HepG2 (cell line): ENCODE results near the gene WWC1. TPM values are rescaled to one million over a fixed set of nuclear protein-coding genes. Genes with fewer than 3 reads are reported as not detected.

Experiments
- ATAC-seq: fragments of 200-7000 bp; cut with Tn5 transposase; 3 replicates; pipeline ENCODE4 v1.9.1; 2020; ENCODE audit warnings: mild to moderate bottlenecking, moderate library complexity
- BruUV-seq: library from RNA; stranded (reverse); fragments of 400-500 nt; replicated peaks from 2 replicates; lab custom pipeline; 2021; lab: Mats Ljungman, UMichigan
- CTCF ChIA-PET: fragments of 300-600 bp; formaldehyde crosslinking; extraction: SDS; loops from one replicate; lab custom pipeline; 2021; ENCODE audit warnings: low total read pairs, inconsistent platforms, low intra/inter-chr PET ratio; lab: Yijun Ruan, JAX
- POLR2A ChIA-PET: fragments of 350-600 bp; sonication (Branson Sonifier 250); formaldehyde crosslinking; loops from one replicate; lab custom pipeline; 2020; ENCODE audit warnings: antibody characterized with exemption, inconsistent platforms; lab: Yijun Ruan, JAX
- DNase-seq: peaks from one replicate; pipeline ENCODE4 v3.0.0-alpha.2; 2015; ENCODE audit warnings: low spot score
- FAIRE-seq: peaks from 3 replicates; lab custom pipeline; 2011; peaks lifted over from hg19 to GRCh38; lab: Jason Lieb, UNC
- H2AFZ ChIP-seq: one replicate; pipeline ENCODE4 v1.6.1; 2011; ENCODE audit warnings: low read length, inconsistent platforms
- H3K27ac ChIP-seq: fragments of 300-600 bp; 3 replicates; pipeline ENCODE4 v1.8.0; 2011; ENCODE audit warnings: mixed run types, mild to moderate bottlenecking, mixed read lengths, low read length, inconsistent platforms; ENCODE audit not compliant: insufficient read depth; ENCODE audit errors: extremely low read length
- H3K27me3 ChIP-seq, 2 experiments: fragments of 200-600 bp in 1 of 2; 2 replicates in 1 of 2; 3 replicates in 1 of 2; pipeline versions ENCODE4 v1.6.0 to v1.8.0; 2011; ENCODE audit warnings: low read length in 2 of 2, mild to moderate bottlenecking in 2 of 2, moderate library complexity in 2 of 2, inconsistent platforms in 1 of 2; ENCODE audit not compliant: insufficient read depth in 2 of 2, control insufficient read depth in 1 of 2
- H3K36me3 ChIP-seq, 2 experiments: fragments of 200-600 bp in 1 of 2; replicated peaks in 1 of 2; 2 replicates in 1 of 2; 3 replicates in 1 of 2; pipeline versions ENCODE4 v1.5.1 to v1.8.0; 2011; ENCODE audit warnings: low read length in 2 of 2, inconsistent platforms in 1 of 2; ENCODE audit not compliant: insufficient read depth in 2 of 2, control insufficient read depth in 1 of 2
- H3K4me1 ChIP-seq: 2 replicates; pipeline ENCODE4 v1.5.1; 2012; ENCODE audit warnings: low read length, inconsistent platforms; ENCODE audit not compliant: insufficient read depth
- H3K4me2 ChIP-seq: 2 replicates; pipeline ENCODE4 v1.6.0; 2011; ENCODE audit warnings: low read depth, low read length, inconsistent platforms
- H3K4me3 ChIP-seq, 3 experiments: fragments of 200-600 bp in 1 of 3; sonication (generic), shearing (Covaris generic) in 1 of 3; replicated peaks in 1 of 3; 2 replicates each; pipeline ENCODE4 v1.5.1; 2011 to 2016; ENCODE audit warnings: low read length in 3 of 3, inconsistent platforms in 2 of 3, low read depth in 2 of 3, mild to moderate bottlenecking in 2 of 3, control low read depth in 1 of 3, mixed read lengths in 1 of 3; ENCODE audit not compliant: insufficient read depth in 1 of 3
- H3K79me2 ChIP-seq: one replicate; pipeline ENCODE4 v1.6.1; 2011; ENCODE audit warnings: low read length, inconsistent platforms; ENCODE audit not compliant: insufficient read depth
- H3K9ac ChIP-seq: 2 replicates; pipeline ENCODE4 v1.6.0; 2011; ENCODE audit warnings: mild to moderate bottlenecking, low read depth, low read length, inconsistent platforms; ENCODE audit not compliant: insufficient read depth
- H3K9me3 ChIP-seq: 2 replicates; pipeline ENCODE4 v1.5.1; 2012; ENCODE audit warnings: mild to moderate bottlenecking, low read length
- H4K20me1 ChIP-seq: 2 replicates; pipeline ENCODE4 v1.6.0; 2011; ENCODE audit warnings: inconsistent platforms, mild to moderate bottlenecking, low read length, moderate library complexity; ENCODE audit not compliant: insufficient read depth
- GATA4 ChIP-seq: sonication (generic); IDR thresholded peaks from 2 replicates; pipeline ENCODE4 v1.6.1; 2016; ENCODE audit warnings: antibody characterized with exemption, low read depth, borderline replicate concordance
- HHEX ChIP-seq: IDR thresholded peaks from 2 replicates; pipeline ENCODE4 v1.6.1; 2016; ENCODE audit warnings: control low read depth
- HNF4A ChIP-seq: sonication (generic); formaldehyde crosslinking; IDR thresholded peaks from 2 replicates; pipeline ENCODE4 v1.4.0; 2020; ENCODE audit warnings: missing genetic modification reagents
- HOXA5 ChIP-seq: sonication (generic); formaldehyde crosslinking; IDR thresholded peaks from 2 replicates; pipeline ENCODE4 v1.4.0; 2020; ENCODE audit warnings: missing genetic modification reagents
- MED1 ChIP-seq: sonication (generic); formaldehyde crosslinking; IDR thresholded peaks from 2 replicates; pipeline ENCODE4 v1.4.0; 2020; ENCODE audit warnings: missing genetic modification reagents
- MEIS2 ChIP-seq: sonication (generic); formaldehyde crosslinking; IDR thresholded peaks from 2 replicates; pipeline ENCODE4 v1.9.0; 2021; ENCODE audit warnings: mild to moderate bottlenecking, missing genetic modification reagents
- NR2C2 ChIP-seq: sonication (generic); formaldehyde crosslinking; IDR thresholded peaks from 2 replicates; pipeline ENCODE4 v1.4.0; 2020; ENCODE audit warnings: missing genetic modification reagents, mild to moderate bottlenecking, moderate library complexity, borderline replicate concordance
- RFXAP ChIP-seq: sonication (generic); formaldehyde crosslinking; IDR thresholded peaks from 2 replicates; pipeline ENCODE4 v1.4.0; 2020; ENCODE audit warnings: missing genetic modification reagents, borderline replicate concordance
- ZFX ChIP-seq: sonication (generic); formaldehyde crosslinking; IDR thresholded peaks from 2 replicates; pipeline ENCODE4 v1.4.0; 2020; ENCODE audit warnings: mild to moderate bottlenecking, low read depth, missing genetic modification reagents, moderate library complexity
- ZNF790 ChIP-seq: sonication (generic); formaldehyde crosslinking; IDR thresholded peaks from 2 replicates; pipeline ENCODE4 v1.8.0; 2022; ENCODE audit warnings: missing genetic modification reagents, mild to moderate bottlenecking, borderline replicate concordance
- ZNF850 ChIP-seq: sonication (generic); formaldehyde crosslinking; conservative IDR thresholded peaks from 2 replicates; pipeline ENCODE4 v1.9.0; 2021; ENCODE audit warnings: mild to moderate bottlenecking, missing genetic modification reagents
- ZNF883 ChIP-seq: sonication (generic); formaldehyde crosslinking; IDR thresholded peaks from 2 replicates; pipeline ENCODE4 v1.5.1; 2020; ENCODE audit warnings: mild to moderate bottlenecking, missing genetic modification reagents; ENCODE audit errors: not compliant biosample characterization
- WGBS: methylation state at CpG from one replicate; pipeline ENCODE4 v1.1.6; 2017; ENCODE audit warnings: low lambda C conversion rate; 5-methylcytosine and 5-hydroxymethylcytosine counted together
- in situ Hi-C: cut with HindIII; loops from 2 replicates; pipeline ENCODE4 v1.10.0; 2017; ENCODE audit warnings: low pct_unique_long_range_greater_than_20kb; ENCODE audit not compliant: extremely low pct_ligation_motif_present
- intact Hi-C: fragments of 100-400 bp; cut with micrococcal nuclease; formaldehyde crosslinking; loops from one replicate; pipeline ENCODE4 v1.10.0; 2022; ENCODE audit not compliant: unreplicated experiment
- polyA plus RNA-seq, 8 experiments: library from polyadenylated mRNA; depleted of rRNA in 3 of 8; stranded (reverse) in 7 of 8; unstranded in 1 of 8; fragments of >200 nt; fragmentation: Illumina TruSeq in 4 of 8; extraction: Trizol in 4 of 8; gene quantifications; 2 replicates each; pipeline versions ENCODE4 v1.2.1 to v1.2.3, GENCODE V29; 2011 to 2016; ENCODE audit warnings: low read depth in 4 of 8, missing spikeins in 1 of 8, mixed read lengths in 1 of 8; ENCODE audit not compliant: insufficient read depth in 1 of 8
- total RNA-seq, 5 experiments: library from RNA; depleted of rRNA; stranded (reverse); fragments of >200 nt; fragmentation: Illumina TruSeq; extraction: Trizol; gene quantifications; 2 replicates each; pipeline ENCODE4 v1.2.3, GENCODE V29; 2016; ENCODE audit warnings: low read depth in 1 of 5
- TF ChIP-seq, protein P1 (sequence below): sonication (generic); formaldehyde crosslinking; IDR thresholded peaks from 2 replicates; pipeline ENCODE4 v1.5.1; 2020; ENCODE audit warnings: missing genetic modification reagents, mild to moderate bottlenecking, borderline replicate concordance
- TF ChIP-seq, protein P2 (sequence below): sonication (generic); formaldehyde crosslinking; IDR thresholded peaks from 2 replicates; pipeline ENCODE4 v1.5.1; 2020; ENCODE audit warnings: mild to moderate bottlenecking, moderate library complexity, missing genetic modification reagents
- TF ChIP-seq, protein P3 (sequence below): sonication (generic); formaldehyde crosslinking; IDR thresholded peaks from 2 replicates; pipeline ENCODE4 v1.4.0; 2020; ENCODE audit warnings: missing genetic modification reagents, mild to moderate bottlenecking, borderline replicate concordance
- TF ChIP-seq, protein P4 (sequence below): sonication (generic); formaldehyde crosslinking; IDR thresholded peaks from 2 replicates; pipeline ENCODE4 v1.8.1; 2023; ENCODE audit warnings: mild to moderate bottlenecking, moderate library complexity, missing genetic modification reagents
- TF ChIP-seq, protein P5 (sequence below): sonication (generic); formaldehyde crosslinking; conservative IDR thresholded peaks from 2 replicates; pipeline ENCODE4 v1.4.0; 2020; ENCODE audit warnings: missing genetic modification reagents

WWC1 gene
- total and polyA plus RNA-seq, 2 of the 13 experiments (the other 11 are each of a cell fraction or from before 2014, with no cell fraction given): 8.3 to 17.9 TPM

DNA sequence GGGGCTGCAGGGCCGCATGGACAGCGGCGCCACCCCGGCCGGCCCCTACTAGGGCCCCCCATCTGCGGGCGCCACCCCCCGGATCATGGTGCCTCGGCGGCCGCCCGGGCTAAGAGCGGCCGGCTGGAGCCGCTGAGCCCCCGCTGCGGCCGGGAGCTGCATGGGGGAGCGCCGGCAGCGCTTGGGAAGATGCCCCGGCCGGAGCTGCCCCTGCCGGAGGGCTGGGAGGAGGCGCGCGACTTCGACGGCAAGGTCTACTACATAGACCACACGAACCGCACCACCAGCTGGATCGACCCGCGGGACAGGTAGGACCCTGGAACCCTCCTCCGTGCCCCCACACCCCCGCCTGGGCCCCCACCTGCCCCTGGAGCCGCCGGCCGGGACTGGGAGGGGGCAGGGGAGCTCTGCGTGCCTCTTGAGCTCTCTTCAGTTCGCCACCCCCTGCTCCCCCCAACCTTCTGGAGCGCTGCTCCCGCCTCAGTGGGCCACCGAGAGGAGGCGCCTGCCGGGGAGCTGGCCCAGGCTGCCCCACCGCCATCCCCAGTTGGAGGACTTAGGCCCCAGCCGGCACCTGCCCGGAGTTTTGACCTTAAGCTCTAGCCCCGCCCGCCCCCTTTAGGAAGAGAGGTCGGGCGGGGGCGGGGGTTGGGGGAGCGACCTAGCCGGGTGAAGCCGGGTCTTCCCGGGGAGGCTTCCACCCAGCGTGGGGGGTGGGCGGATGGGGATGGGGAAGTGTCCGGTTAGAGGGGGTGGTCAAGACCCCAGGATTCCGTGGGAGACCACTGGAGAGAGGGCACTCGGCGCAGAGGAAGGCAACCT is 730 bp downstream of the WWC1 start:
- H3K4me3 ChIP-seq: peak overlapping the region; percentile 80 to 84 (median 82); a peak in 5 of 6 replicates
- no peaks in the 10 kb centered on the region for H4K20me1 ChIP-seq
- peaks cover 21% of the 10 kb centered on the region for H3K79me2 ChIP-seq
- ATAC-seq (peak; percentile 44), DNase-seq (no peak), FAIRE-seq (no peak)
- H3K27me3 ChIP-seq: no peaks in the 10 kb centered on the region
- H3K4me2 ChIP-seq: peak overlapping the region; percentile 76
- H3K9ac ChIP-seq: peak overlapping the region; percentile 62; the same call in 1 of the 2 replicates
- ChIA-PET CTCF (no interaction called here), POLR2A (interaction anchor here (0.8 to 5.0 kb wide), 9 partner anchors 10 to 72 kb away, joined by 3 to 44 read pairs (median 5); no protein-coding TSS in a partner anchor)
- H3K27ac ChIP-seq: peak overlapping the region; percentile 27
- BruUV-seq: no TSS peak
- no peaks in the 10 kb centered on the region for H3K9me3 ChIP-seq
- peaks cover 83% of the 10 kb centered on the region for H3K4me1 ChIP-seq
- peaks cover 0 to 2% of the 10 kb centered on the region in 2 experiments; a peak in 1 of 5 replicates for H3K36me3 ChIP-seq
- intact Hi-C loops: loop anchor here (1.0 to 5.0 kb wide), 4 partner anchors 23 to 130 kb away; no protein-coding TSS in a partner anchor
- in situ Hi-C loops: no loop called here
- H2AFZ ChIP-seq: no peak overlapping the region
- WGBS: 15% methylated on average over 10 of the region's 64 CpGs
- TF ChIP-seq ZFX (CRISPR knock-in tag) (peak; percentile 45), HHEX (CRISPR knock-in tag) (no peak), ZNF790 (CRISPR knock-in tag) (0 out of 2 replicates have a peak, but pooled peaks have one; percentile 40), HOXA5 (CRISPR knock-in tag) (peak; percentile 62; the same call in 1 of the 2 replicates), RFXAP (CRISPR knock-in tag) (peak; percentile 43; the same call in 1 of the 2 replicates), HNF4A (CRISPR knock-in tag) (peak; percentile 31), ZNF883 (CRISPR knock-in tag) (peak; percentile 4), MED1 (CRISPR knock-in tag) (no peak), ZNF850 (CRISPR knock-in tag) (no peak), GATA4 (no peak), NR2C2 (CRISPR knock-in tag) (peak; percentile 29; the same call in 1 of the 2 replicates), MEIS2 (CRISPR knock-in tag) (0 out of 2 replicates have a peak, but pooled peaks have one; percentile 26)
- TF ChIP-seq, protein P1, sequence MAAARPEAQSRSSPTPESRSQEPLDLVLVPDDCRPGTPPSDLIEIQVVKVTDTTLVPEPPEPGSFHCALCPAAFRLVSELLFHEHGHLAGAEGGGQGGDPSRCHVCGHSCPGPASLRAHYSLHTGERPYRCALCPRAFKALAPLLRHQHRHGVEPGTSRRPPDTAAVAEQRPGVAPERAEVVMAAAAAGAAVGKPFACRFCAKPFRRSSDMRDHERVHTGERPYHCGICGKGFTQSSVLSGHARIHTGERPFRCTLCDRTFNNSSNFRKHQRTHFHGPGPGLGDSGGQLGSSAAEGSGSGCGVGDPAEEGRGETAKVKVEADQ (CRISPR knock-in tag): no peak
- TF ChIP-seq, protein P2, sequence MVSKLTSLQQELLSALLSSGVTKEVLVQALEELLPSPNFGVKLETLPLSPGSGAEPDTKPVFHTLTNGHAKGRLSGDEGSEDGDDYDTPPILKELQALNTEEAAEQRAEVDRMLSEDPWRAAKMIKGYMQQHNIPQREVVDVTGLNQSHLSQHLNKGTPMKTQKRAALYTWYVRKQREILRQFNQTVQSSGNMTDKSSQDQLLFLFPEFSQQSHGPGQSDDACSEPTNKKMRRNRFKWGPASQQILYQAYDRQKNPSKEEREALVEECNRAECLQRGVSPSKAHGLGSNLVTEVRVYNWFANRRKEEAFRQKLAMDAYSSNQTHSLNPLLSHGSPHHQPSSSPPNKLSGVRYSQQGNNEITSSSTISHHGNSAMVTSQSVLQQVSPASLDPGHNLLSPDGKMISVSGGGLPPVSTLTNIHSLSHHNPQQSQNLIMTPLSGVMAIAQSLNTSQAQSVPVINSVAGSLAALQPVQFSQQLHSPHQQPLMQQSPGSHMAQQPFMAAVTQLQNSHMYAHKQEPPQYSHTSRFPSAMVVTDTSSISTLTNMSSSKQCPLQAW (CRISPR knock-in tag): no peak
- TF ChIP-seq, protein P3, sequence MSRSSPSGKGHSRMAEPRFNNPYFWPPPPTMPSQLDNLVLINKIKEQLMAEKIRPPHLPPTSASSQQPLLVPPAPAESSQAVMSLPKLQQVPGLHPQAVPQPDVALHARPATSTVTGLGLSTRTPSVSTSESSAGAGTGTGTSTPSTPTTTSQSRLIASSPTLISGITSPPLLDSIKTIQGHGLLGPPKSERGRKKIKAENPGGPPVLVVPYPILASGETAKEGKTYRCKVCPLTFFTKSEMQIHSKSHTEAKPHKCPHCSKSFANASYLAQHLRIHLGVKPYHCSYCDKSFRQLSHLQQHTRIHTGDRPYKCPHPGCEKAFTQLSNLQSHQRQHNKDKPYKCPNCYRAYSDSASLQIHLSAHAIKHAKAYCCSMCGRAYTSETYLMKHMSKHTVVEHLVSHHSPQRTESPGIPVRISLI (CRISPR knock-in tag): no peak
- TF ChIP-seq, protein P4, sequence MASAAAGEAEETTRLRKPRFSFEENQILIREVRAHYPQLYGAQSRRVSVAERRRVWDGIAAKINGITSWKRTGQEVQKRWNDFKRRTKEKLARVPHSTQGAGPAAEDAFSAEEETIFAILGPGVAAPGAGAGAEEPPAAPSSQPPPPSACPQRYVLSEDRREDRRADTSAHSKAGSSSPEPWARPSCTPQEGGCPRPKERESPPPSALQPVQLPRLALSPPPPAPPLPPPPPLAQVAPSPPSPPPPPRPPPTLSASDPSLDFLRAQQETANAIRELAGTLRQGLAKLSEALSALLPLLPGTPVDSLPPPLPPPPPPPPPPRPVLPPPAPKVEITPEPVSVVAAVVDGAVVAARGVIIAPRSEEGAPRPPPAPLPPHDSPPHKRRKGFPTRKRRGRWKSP: no peak
- TF ChIP-seq, protein P5, sequence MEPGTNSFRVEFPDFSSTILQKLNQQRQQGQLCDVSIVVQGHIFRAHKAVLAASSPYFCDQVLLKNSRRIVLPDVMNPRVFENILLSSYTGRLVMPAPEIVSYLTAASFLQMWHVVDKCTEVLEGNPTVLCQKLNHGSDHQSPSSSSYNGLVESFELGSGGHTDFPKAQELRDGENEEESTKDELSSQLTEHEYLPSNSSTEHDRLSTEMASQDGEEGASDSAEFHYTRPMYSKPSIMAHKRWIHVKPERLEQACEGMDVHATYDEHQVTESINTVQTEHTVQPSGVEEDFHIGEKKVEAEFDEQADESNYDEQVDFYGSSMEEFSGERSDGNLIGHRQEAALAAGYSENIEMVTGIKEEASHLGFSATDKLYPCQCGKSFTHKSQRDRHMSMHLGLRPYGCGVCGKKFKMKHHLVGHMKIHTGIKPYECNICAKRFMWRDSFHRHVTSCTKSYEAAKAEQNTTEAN (CRISPR knock-in tag): no peak
